Fibroblast of villous mesenchyme (primary cell): Measurements from ENCODE around the gene GEMIN4. TPM values are rescaled to one million over a fixed set of nuclear protein-coding genes. Genes with fewer than 3 reads are reported as not detected.

Experiments
- DNase-seq: peaks from one replicate; pipeline ENCODE4 v3.0.0-alpha.2; 2010; ENCODE audit warnings: low read depth
- H3K4me3 ChIP-seq: 2 replicates; pipeline ENCODE4 v1.5.1; 2011; ENCODE audit warnings: low read depth, mild to moderate bottlenecking, low read length
- total RNA-seq: library from RNA; depleted of rRNA; stranded (reverse); fragments of >200 nt; gene quantifications from 2 replicates; pipeline ENCODE4 v1.2.3, GENCODE V29; 2012
- TF ChIP-seq, protein P1 (sequence below): IDR thresholded peaks from 2 replicates; pipeline ENCODE4 v1.5.1; 2012; ENCODE audit warnings: low read depth, mild to moderate bottlenecking, low read length; ENCODE audit not compliant: insufficient read depth

Gene GEMIN4
- total RNA-seq, 1 donor, result 11.7 TPM

DNA sequence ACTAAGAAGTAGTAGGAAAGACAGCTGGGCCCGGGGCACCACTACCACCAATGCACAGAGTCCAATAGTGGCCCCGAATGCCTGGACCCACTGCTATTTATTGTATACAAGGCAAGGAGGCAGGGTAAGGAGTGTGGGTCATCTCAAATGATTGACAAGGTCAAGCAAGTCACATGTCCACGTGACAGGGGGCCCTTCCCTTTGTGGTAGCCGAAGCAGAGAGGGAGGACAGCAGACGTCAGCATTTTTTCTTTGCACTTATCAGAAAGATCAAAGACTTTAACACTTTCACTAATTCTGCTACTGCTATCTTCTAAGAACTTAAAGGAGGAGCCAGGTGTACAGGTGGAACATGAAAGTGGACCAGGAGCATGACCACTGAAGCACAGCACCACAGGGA, 43.9 kb downstream of the GEMIN4 start:
- TF ChIP-seq, protein P1, sequence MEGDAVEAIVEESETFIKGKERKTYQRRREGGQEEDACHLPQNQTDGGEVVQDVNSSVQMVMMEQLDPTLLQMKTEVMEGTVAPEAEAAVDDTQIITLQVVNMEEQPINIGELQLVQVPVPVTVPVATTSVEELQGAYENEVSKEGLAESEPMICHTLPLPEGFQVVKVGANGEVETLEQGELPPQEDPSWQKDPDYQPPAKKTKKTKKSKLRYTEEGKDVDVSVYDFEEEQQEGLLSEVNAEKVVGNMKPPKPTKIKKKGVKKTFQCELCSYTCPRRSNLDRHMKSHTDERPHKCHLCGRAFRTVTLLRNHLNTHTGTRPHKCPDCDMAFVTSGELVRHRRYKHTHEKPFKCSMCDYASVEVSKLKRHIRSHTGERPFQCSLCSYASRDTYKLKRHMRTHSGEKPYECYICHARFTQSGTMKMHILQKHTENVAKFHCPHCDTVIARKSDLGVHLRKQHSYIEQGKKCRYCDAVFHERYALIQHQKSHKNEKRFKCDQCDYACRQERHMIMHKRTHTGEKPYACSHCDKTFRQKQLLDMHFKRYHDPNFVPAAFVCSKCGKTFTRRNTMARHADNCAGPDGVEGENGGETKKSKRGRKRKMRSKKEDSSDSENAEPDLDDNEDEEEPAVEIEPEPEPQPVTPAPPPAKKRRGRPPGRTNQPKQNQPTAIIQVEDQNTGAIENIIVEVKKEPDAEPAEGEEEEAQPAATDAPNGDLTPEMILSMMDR, result no peak
- H3K4me3 ChIP-seq, result no peak overlapping the region
- no peak for DNase-seq

DNA sequence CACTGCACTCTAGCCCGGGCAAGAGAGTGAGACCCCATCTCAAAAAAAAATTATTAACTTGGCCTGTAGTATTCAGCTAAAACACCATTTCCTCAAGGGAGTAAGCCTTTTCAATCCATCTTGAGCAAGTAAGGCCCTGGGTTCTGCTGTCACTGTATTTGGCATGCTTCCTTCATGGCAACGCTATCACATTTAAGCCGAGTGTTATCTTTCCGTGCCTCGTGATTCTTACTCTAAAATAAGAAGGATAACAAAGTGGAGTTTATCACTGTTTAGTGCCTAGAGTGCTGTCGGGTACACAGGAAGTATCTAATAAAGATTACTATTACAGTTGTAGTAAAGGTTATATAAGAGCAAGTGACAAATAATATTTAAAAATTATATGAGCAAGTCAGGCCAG, 46.2 kb downstream of the GEMIN4 start:
- peak; percentile 79 for DNase-seq
- TF ChIP-seq, protein P1, result no peak
- H3K4me3 ChIP-seq, result no peak overlapping the region

DNA sequence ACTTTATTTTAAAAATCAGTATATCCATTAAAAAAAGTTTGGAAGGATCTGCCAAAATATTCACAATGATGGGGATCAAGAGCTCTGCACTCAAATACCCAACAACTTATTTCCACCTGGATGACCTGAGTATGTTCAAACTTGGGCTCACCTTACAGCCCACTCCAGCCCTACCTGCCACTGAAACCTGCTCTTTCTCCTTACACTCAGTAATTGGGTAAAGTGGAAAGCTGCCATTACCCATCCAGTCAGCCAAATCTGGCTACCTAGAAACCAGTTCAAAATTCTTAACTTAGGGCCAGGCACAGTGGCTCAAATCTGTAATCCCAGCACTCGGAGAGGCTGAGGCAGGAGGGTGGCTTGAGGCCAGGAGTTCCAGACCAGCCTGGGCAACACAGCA, 47.1 kb downstream of the GEMIN4 start:
- TF ChIP-seq, protein P1, result no peak
- no peak overlapping the region for H3K4me3 ChIP-seq
- no peak for DNase-seq

DNA sequence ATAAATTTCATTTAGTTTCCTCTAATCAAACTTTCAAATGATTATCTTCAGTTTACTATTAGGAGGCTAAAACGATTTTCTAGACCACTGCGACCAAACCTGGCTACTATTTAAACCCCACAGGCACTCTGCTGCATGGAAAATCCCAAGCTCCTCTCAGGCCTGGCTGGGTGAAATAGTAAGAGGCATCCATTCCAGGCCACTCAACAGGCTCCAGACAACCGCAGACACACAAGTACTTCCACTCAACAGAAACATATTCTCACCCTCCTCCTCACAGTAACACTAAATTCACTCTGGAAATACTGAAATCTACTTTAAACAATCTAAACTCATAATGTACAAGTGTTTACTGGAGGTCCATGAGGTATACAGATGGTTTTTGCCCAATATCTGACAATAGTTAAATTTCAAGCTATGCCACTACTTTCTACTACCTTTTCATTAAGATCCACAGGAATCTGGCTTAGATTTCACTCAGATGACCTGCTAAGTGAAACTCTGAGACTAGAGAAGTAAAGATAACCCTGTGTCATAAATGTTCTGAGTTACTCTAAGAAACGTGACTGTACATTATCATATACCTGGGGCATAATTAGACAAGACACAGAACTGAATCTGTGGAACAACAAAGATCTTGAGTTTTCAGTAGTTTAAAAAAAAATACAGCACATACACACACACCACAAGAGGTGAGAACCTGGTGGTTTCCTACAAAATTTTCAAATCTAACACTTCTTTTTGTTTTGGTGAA, 47.8 kb downstream of the GEMIN4 start:
- TF ChIP-seq, protein P1, result no peak
- H3K4me3 ChIP-seq, result no peak overlapping the region
- peak; percentile 26 for DNase-seq

DNA sequence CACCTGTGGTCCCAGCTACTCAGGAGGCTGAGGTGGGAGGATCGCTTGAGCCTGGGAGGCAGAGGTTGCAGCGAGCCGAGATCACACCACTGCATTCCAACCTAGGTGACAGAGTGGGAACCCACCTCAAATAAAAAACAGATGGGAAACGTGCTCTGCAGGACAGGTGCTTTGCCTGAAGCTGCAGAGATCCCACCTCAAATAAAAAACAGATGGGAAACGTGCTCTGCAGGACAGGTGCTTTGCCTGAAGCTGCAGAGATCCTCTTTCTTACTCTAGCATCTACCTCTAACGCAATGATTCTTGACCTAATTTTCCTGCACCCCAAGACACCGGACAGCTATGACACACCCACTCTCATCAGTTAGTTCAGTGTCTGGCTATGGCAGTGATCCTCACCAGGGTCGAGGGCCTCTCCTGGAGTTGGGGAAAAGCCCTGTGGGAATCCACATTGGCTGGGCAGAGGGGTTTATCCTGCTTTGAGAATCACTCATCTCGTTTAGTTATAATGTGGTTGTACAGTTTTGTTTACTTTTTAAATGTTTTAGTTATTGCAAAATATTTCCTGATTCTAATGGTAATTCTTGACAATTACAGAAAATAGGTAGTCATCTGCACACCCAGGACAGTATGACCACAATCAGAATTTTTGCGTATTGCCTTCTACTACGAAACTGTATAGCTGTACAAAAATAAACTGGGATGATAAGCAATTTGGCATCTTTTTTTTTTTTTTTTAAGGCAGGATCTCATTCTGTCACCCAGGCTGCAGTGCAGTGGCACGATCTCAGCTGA, 48.8 kb downstream of the GEMIN4 start:
- no peak overlapping the region for H3K4me3 ChIP-seq
- TF ChIP-seq, protein P1, result no peak
- peak; percentile 37 for DNase-seq

DNA sequence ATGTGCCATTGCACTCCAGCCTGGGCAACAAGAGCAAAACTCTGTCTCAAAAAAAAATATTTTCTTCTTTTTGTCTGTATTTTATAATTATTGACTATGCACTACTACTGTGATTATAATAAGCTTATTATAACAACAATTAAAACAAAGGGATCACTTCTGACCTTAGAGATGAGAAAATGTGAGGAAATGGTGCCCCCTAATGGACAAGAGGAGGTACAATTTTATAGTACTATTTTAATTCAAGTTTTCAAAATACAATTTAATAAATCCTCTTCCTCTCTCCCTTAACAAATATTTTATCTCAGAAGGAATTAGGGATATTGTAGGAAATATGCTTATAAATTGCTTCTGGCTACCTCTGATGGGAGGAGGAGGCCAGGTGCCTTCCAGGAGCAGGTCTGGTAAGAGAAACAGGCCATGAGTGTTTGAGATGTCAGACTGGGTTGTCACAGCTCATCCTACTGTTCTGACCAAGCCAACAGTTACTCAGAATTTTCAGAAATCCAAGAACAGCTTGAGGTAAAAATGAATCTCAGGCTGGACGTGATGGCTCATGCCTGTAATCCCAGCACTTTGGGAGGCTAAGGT, 51.5 kb downstream of the GEMIN4 start:
- TF ChIP-seq, protein P1, result peak; percentile 47
- peak; percentile 60 for DNase-seq
- H3K4me3 ChIP-seq, result no peak overlapping the region
